AG10803 (cell line): ENCODE data around the gene TAF1D.

ENCODE experiments used
- DNase-seq: peaks from one replicate; pipeline ENCODE4 v3.0.0; 2010; ENCODE audit warnings: low read depth
- H3K4me3 ChIP-seq: 2 replicates; pipeline ENCODE4 v1.5.1; 2011; ENCODE audit warnings: mild to moderate bottlenecking, low read length, control low read depth
- CTCF ChIP-seq: conservative IDR thresholded peaks from 2 replicates; pipeline ENCODE4 v1.5.1; 2011; ENCODE audit warnings: mild to moderate bottlenecking, low read length, control low read depth, inconsistent platforms

TAF1D gene

GRCh38 chr11:93740031-93740729, 1.1 kb downstream of the TAF1D start:
- peak; percentile 67 for DNase-seq
- TF ChIP-seq CTCF, result no peak
- peak overlapping the region; percentile 91 for H3K4me3 ChIP-seq

GRCh38 chr11:93738647-93739081, 2.6 kb downstream of the TAF1D start:
- peak overlapping the region; percentile 91 for H3K4me3 ChIP-seq
- TF ChIP-seq CTCF, result no peak
- DNase-seq, result no peak

GRCh38 chr11:93737904-93738612, 3.2 kb downstream of the TAF1D start:
- peak overlapping the region; percentile 91; the same call in 1 of the 2 replicates for H3K4me3 ChIP-seq
- no peak for DNase-seq
- TF ChIP-seq CTCF, result no peak

- DNase-seq, result peak; percentile 23
- no peak overlapping the region for H3K4me3 ChIP-seq
- TF ChIP-seq CTCF, result no peak
Measured at GRCh38 chr11:93736129-93736528, 5.2 kb downstream of the TAF1D start.

- TF ChIP-seq CTCF, result no peak
- DNase-seq, result no peak
- no peak overlapping the region for H3K4me3 ChIP-seq
Measured at GRCh38 chr11:93735627-93736026, 5.7 kb downstream of the TAF1D start.

GRCh38 chr11:93734427-93735222, 6.7 kb downstream of the TAF1D start:
- DNase-seq, result no peak
- no peak for TF ChIP-seq CTCF
- H3K4me3 ChIP-seq, result no peak overlapping the region
